ENCODE measurements around the gene NIPBL.
"Not testable (repeated sequence)": the region's sequence is repeated elsewhere in the genome, so short reads cannot be mapped to it uniquely, and the experiment has no call there.

Gene NIPBL

DNA sequence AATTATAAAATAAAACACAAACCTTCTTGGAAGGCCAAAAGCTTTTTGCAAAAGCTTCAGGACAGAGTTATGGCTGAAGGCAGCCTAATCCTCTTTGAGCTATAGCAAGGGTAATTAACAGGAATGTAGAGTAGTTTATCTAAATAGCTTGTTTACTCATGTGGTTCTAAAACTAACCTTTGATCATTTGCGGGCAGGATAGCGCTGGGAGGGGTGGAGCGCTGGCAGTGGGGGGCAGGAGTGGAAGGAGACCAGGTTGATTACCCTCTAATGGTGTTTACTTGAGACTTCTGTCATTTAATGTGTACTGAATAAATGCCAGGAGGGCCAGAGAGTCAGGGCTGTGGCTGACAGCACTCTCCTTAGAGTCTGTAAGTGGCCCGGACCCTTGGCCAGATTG, 217.2 kb downstream of the NIPBL start:
- not testable (repeated sequence) for DNase-seq (ENCODE audit: low read depth in 3 of 3)

DNA sequence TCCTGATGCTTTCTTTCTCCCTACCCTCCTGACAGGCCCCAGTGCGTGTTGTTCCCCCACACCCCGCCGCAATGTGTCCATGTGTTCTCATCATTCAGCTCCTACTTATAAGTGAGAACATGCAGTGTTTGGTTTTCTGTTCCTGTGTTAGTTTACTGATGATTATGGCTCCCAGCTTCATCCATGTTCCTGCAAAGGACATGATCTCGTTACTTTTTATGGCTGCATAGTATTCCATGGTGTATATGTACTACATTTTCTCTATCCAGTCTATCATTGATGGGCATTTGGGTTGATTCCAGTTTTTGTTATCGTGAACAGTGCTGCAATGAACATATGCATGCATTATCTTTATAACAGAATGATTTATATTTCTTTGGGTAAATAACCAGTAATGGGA, 222.7 kb downstream of the NIPBL start:
- DNase-seq (ENCODE audit: low read depth in 3 of 3) = not testable (repeated sequence)

DNA sequence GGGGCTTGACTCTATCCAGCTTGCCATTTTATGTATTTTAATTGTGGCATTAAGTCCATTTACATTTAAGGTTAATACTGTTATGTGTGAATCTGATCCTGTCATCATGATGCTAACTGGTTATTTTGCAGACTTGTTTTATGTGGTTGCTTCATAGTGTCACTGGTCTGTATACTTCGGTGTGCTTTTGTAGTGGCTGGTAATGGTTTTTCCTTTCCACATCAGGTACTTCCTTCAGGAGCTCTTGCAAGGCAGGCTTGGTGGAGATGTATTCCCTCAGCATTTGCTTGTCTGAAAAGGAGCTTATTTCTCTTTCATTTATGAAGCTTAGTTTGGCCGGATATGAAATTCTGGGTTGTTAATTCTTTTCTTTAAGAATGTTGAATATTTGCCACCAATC, 226.7 kb downstream of the NIPBL start:
- DNase-seq (ENCODE audit: low read depth in 3 of 3) = no peak

DNA sequence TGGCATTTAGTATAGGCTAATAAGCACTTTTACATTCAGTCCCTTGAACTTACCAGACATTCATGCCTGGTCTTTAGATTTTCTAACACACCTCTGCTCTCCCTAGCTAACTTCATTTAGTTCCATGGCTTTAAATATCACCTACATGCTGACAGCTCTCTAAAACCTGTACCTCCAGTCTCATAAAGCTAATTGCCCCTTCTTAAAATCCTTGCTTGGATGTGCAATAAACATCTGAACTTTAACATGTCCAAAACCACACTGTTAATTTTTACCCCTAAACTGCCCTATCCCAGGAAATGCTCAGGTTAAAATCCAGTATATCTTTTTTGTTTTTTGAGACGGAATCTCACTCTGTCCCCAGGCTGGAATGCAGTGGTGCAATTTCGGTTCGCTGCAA, 232.8 kb downstream of the NIPBL start:
- no peak for DNase-seq (ENCODE audit: low read depth in 3 of 3)

DNA sequence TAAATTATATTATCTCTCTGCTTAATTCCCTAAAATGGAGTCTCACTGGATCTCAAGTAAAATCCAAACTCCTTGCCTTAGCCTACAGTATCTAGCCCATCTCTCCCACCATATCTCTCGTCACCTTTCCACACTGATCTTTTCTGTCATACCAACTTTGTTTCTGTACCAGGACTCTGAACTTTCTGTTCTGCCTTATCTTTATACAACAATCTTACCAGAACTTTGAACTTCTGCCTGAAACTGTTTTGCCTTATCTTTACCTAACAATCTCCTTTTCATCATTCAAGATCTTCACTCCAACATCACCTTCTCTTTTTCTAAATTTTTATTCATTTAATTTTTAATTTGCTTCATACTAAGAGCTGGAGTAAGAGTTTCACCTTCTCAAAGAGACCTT, 233.6 kb downstream of the NIPBL start:
- no peak for DNase-seq (ENCODE audit: low read depth in 3 of 3)

DNA sequence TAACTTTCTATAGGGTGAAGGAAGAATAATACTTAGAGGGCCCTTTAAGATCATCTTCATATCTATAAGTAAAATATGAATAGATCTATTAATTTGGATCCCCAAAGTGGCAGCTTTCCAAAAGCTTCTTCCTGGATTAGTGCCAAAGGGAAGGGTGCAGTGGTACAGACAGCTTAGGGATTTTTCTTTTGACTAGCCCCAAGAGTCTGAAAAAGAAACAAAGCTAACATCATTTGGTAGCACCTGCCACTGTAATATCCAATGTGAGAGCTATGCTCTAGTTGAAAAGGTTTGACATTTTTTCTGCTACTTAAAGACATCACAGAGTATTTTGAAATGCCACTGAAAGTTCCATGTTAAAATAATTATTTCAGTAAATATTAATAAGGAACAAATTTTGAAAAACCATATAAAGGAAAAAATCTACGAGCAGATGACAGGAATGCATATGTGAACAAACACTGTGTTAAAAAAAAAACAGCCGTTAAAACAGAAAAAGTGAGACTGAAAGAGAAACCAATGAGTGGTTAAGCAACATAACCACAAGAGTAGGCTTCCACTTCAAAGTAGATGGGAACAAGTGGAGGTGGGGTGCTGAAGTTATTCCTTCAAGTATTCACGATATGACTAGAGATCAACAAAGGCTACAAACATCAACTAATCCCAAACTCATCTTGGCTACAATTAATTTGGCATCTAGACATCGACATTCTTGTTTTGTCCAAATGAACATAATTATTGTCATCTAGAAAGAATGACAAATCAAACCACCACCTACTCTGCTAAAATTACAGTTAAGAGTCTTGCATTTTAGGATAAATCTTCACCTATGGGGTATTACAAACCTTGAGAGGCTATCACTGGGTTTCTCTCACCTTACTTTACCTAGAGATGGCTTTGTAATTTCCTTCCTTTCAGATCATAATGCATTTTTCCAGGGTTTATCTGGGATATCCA, 235.1 kb downstream of the NIPBL start:
- no peak for DNase-seq (ENCODE audit: low read depth in 3 of 3)

DNA sequence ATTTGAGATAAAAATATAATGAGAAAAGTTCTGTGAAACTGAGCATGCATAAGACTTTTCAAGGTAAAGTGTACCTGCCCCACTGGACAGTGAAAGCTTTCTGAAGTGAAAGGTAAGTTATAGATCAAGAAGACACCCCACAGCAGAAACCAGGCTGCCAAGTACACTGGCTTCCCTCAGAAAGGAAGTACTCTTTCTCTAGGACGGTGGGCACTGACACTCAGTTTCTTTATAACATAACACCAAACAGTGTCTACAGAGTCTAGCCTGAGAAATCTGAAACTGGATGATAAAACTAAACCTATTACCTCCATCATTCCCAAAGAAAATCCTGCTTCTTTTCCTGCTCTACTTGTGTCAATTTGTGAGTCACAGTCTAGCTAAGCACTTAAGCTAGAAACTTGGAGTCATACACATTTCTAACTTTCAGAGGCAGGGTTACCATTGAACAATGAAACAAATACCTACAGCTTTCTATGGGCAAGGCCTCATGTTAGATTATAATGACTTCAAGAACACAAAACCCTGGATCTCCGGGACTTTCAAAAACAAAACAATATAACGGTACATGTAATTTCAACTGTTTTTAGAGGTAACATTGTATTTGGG, 235.9 kb downstream of the NIPBL start:
- DNase-seq (ENCODE audit: low read depth in 3 of 3) = no peak

Data from stimulated activated CD4-positive, alpha-beta T cell treated with anti-CD3 and anti-CD28 coated beads, TNF-alpha, amount 100 ng/mL, for 4 hours (primary cell).